HG03108 (cell line): ENCODE results near the gene NFASC.

ENCODE experiments used
- ATAC-seq: cut with Tn5 transposase; IDR thresholded peaks from one replicate; pipeline ENCODE4 v1.9.1; 2021; ENCODE audit warnings: moderate library complexity; ENCODE audit not compliant: unreplicated experiment

The NFASC gene

DNA sequence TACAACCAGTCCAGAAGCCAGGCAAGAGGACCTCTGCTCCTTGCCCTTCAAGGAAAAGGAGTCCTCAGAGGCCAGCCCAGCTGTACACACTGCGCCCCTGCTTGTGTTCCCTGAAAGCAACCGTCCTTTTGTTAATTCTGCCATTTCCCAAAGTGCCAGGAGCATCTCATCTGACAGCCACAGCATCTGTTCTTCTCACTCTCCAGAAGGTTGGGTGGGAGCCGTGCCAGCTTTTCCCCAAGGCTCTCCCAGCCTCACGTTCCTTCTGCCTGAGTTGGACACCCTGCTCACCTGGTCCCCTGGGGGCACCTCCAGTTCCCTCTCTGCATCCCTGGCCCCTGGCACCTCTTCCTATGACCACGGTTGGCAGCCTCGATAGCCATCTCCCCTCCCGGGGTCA is 161.8 kb downstream of the NFASC start:
- no peak for ATAC-seq

DNA sequence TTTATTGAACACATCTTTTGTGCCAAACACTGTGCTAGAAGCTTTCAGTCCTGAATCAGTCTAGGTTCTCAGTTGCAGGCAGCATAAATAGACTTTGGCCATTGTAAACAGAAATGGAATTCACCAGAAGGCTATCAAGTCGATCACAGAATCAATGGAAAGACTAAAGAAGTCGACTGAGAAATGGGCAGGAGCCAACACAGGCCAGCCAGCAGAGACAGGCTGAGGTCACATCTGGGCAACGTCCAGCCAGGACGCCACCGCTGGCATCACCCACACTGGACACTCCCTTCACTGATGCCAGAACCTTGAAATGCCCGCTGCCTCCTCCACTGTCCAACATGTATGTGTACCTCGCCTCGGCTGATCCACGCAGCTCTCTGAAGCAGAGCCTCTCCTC is 166.9 kb downstream of the NFASC start:
- no peak for ATAC-seq

DNA sequence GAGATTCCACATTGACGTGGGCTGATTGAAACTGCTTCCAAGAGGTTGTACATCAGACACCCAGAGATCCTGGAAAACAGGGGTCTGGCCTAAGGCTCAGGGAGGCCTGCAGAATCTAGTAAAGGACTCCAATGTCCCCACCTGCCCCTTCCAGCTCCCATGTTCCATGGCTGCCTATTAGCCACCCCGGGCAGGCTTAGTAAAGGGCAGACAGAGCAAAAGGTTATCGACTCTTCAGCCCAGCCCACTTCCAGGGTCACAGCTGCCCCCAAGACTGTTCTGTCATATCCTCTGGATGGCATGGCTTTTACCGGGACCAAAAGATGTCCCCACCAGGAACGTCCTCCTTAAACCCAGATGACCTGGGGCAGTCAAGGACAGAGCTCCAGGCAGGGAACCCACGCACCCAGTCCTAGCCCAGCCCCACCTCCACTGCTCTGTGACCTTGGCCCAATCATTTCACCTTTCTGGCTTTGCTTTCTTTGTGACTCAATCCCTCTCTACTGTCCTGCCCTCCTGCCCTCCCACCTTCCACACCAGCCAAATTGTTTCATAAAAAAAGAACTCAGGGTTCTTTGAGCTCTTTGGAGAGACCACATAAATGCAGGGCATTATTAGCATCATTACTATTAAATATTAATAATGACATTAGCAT is 167.6 kb downstream of the NFASC start:
- ATAC-seq = no peak

DNA sequence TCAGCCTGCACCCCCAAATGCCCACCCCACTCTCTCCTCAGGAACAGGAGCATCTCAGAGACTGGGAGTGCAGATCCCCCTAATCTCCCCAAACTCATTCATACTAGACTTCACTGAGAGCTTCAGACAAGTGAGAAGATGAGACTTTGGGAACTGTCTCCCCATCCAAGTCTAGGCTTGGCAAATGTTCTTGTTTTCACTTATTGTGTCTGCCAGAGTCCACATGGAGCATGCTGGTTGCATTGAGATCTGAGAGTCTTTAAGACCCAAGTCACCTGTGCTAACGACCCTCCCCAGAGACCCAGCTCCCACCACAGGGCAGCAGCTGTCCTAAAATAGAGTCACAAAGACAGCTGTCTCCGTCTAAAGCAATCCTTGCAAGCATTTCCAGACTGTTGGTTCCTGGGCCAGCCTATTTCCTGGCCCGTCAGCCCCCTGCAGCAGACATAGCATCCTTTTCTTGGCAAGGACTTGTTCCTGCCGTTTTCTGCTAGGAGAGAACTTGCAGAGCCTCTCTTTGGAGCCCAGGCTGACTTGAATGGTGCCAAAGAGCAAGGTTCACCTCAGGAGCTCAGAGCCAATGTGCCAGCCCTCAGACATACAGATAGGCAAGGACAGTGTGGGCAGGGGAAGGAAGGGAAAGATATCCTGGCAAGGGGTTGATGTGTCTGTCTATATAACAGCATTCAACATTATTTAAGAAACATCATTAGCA is 170.5 kb downstream of the NFASC start:
- ATAC-seq = no peak

DNA sequence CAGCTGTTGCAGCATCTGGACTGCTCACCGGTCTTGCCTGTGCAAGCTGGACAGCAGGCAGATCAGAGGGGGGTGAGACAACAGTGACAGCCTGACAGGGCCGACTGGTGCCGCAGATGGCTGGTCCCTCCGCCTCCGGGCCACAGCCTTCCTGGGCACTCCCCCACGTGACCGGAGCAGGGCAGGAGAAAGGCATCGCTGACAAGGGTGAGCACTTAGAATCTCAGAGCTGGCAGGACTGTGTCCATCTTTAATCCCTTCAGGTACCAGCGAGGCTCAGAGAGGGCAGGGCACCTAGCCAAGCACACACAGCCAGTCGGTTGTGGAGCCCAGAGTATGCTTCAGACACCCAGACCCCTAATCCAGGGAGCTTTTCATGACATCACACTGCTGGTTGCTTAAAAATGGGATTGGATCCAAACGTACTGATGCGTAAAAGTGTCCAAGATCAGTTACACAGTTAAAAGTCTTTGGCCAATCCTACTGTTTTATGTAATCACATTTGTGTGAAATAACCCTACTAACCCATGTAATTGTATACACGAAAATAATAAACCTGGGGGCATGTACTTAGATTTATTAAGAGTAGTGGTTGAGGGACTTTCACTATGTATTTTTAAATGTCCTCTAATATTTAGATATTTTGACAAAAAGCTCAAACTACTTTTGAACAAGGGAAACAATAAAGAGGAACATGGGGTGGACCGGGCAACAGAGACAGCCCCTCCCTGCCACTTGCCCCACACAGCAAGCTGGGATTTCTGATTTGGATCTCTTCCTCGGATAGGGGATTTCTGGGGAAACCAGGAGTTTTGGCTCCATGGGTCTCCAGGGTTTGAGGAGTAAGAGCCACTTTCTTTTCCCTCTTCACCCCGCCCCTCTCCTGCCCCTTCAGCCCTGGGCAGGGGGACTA is 171.6 kb downstream of the NFASC start:
- no peak for ATAC-seq

DNA sequence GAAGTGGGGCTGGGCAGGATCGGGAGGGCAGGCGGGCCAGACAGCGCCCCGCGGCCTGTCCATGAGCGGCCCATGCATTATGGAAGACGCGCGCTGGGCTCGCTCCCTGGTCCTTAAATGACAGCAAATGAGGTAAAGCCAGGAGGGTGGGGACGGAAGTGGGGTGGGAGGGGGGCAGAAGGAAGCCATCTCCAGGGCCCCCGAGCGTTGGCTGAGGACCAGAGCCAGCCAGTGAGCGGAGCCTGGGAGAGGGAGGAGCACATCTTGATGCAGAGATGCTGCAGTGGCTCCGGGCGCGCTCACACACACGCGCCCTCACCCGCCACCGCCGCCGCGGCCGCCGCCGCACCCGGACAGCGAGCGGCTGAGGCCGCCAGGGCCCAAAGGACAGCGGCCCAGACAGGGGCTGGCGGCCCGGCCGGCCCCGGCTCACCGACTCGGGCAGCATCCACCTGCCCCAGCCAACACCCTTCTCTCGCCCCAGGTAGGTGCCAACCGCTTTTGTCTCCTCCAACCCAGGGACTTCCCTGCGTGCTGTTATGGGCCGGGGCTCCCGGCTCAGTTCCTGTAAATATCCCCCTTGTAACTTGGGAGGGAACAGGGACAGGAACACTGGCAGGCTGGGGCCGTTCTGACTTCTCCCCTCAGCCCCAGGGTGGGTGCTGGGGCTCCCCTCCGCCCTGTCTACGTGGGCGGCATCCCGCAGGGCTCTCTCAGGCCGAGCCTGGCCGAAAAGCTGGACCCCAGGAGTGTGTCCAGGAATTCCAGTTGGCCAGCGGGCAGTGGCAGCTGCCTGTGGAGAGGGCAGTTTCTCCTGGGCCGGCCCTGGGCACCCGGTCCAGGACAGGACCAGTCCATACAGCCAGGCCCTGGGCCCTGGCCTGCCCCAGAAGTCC is 172.5 kb downstream of the NFASC start, which contains the start of gene CNTN2:
CNTN2 (plus strand) TSS at position 302 of the 896 bp plus-strand sequence. CDS start 9,974 bp downstream, outside the sequence.
- ATAC-seq = no peak

DNA sequence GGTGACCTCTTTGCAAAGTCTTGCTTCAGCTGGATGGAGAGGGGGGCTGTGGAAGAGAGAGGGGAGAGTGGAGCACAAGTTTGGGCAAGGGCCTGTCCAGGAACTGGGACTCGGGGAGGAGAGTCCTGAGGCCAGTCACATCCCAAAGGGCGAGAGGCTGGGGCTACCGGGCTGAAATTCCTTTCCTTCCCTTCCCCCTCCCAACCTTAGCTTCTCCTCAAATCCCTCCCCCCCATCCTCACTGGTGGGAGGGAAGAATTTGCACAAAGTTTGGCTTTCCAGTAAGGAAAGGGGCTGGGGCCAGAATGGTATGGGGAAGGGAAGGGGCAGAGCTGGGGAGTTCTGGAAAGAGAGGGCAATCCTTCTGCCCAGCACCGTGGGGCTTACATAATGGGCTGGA is 173.2 kb downstream of the NFASC start:
- no peak for ATAC-seq

DNA sequence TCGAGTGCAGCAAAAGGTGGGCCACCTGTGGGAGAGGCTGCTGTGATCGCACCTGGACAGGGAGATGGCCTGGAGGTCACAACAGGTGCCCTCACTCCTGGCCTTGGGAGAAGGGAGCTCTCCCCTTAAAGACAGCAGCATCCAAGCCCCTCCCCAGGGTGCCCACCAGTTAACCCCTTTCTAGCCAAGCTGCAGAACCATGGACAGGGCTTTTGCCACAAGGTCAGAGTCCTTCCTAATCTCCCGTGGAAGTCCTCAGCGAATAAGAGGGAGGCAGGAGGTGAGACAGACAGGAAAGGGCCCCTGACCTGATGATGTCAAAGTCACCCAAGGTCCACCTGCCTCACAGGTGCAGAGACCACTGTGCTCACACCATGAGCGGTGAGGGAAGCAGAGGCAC is 174.1 kb downstream of the NFASC start:
- no peak for ATAC-seq

DNA sequence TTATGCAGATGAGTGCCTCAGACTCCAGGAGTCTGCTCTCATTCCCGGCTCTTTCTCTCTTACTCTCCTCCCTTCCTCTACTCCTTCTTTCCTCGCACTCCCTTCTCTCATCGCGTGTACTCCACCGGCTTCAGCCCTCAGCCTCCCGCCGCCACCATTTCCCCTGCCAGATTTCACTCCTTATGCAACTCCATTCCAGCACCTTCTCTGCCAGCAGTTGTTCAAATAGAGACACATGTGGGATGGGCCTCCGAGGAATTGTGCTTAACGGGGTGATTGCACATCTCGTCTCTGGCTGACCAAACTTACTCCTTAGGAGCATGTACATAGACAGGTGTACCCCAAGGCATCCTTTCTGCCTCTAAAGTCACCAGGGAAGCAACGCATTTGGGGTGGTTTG is 174.5 kb downstream of the NFASC start:
- ATAC-seq = no peak

DNA sequence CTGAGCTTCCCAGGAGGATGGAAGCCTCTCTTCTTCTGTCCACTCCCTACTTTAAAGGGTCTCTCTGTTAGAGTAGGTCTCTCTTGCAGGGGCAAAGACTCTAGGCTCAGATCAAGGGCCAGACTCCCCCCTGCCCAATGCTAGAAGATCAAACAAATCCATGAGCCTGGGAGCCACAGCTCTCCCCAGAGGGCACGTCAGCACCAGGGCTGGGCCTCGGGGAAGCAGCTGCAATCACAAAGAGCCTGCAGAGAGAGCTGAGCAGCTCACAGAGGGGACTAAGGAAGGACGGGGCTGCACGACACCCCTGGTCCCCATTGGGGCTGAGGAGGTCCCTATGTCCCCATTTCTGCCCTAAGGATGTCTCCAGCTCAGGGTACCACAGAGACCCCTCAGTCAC is 176.2 kb downstream of the NFASC start:
- no peak for ATAC-seq

DNA sequence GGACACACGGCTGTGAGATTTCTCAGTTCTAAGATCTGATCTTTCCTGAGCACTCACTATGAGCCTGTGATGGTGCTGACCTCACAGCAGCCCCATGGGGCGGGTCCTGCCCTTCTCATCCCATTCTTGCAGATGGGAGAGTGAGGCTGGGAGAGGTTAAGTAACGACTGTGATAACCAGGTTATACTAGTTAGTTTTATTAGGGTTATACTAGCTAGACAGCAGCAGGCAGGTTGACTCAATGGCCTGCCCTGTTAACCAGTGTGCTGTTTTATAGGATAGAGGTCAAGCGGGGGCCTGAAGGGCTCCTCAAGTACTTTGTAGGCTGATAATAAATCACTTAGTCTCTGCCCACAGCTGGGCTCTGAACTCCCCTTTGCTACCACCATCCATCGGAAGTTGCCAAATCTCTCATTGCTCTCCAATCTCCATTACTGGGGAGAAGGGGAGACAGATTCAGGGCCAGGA is 177.1 kb downstream of the NFASC start:
- ATAC-seq = no peak

DNA sequence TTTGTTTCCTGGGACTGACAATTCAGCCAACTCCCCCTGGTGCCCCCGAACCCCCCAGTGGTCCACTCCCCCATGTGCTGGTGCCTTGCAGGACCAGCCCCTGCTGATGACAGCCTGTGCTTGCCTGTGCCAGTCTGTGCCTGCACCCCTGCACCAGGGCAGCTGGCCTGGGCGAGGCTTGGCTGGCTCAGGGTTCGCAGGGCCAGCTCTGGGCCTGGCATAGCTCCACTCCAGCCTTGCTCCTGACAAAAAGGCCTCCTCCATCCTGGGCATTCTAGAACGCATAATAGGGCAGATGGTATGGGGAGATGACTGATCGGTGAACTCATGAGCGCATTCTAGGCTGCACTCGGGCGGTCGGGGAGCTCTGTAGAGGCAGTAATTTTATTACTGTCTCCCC is 177.7 kb downstream of the NFASC start:
- ATAC-seq = no peak

DNA sequence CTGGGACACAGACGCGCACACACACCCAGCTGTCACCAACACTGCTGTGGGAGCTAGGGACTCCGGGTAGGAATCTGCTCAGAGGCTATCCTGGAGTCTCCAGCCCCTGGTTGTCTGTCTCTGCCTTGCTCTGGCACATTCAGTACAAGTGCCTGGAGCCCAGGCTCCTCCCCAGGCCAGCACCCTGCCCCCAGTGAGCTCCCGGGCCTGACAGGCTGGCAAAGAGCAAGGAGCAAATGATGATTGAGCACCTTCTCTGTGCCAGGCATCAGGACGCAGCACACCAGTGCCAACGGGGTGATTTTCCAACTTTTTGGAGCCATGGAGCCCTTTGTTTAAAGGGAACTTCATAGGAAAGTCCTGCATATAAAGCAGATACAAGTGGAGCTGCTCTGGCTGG is 178.8 kb downstream of the NFASC start:
- ATAC-seq = no peak

DNA sequence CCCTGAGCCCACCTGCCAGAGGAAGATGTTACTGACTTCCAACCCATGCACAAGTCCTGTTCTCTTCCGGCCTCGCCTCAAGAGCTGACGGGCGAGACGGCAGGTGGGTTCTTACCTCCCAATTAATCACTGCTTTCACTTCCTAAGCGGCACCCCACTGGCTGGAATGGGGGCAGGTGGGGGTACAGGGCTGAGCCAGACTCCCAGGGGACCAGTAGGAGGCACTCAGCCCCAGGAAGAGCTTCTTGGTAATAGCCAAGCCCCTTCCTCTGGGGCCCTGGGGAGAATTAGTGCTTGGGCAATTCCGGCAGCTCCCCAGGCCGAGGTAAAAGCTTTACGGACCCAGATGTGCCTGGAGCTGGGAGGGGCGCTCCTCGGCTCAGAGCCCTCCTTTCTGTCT is 182.0 kb downstream of the NFASC start:
- no peak for ATAC-seq

DNA sequence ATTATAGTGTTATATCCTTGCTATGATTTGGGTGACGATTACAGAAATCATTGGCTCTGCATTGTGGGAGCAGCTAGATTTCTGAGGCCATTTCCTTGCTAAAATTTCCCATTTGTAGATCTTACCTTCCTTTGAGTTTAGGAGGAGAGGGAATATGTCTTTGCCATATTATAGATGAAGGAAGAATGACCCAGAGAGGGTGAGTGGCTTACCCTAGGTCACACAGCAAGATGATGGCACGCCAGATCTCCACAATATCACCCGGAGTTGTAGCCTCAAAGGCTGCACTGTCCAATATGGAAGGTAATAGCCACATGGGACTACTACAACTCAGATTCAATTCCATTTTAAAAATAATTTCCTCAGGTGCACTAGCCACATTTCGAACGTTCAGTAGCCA is 182.6 kb downstream of the NFASC start:
- ATAC-seq = no peak

DNA sequence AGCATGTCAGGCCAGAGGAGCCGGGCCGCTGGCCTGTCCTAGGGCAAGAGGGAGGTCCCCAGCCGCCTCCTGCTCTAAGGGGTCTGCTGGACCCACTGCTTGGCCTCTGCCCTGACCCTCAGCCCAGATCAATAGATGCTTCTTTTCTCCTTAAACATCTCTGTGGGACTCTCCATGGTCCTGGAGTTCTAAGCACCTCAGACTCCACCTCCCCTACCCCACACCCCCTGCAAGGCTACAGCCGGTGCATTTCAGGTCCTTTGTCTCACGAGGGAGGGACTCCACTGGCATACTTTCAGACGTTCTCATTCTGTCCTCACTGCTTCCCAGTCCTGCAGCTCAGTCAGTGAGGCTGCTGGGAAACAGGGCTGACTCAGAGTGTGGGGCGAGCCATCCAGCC is 183.4 kb downstream of the NFASC start:
- no peak for ATAC-seq

DNA sequence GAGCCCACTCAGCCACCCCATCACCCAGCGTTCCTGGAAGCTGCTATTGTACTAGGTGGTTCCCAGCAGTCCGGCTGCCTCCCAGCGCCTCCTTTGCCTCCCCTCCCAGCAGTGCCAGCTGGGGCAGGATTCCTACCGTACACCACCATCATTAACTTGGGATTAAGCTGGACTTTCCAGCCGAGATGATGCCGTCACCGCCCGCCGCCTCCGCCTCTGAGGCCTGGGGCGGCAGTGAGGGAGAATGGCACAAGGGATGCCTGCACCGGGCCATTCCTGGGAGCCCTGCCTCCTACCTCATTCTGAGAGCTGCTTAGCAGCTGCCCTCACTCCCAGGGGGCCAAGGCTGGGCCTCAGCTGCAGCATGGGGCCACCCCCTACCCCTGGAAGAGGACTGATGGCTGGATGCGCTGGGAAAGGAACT is 185.5 kb downstream of the NFASC start:
- ATAC-seq = no peak

DNA sequence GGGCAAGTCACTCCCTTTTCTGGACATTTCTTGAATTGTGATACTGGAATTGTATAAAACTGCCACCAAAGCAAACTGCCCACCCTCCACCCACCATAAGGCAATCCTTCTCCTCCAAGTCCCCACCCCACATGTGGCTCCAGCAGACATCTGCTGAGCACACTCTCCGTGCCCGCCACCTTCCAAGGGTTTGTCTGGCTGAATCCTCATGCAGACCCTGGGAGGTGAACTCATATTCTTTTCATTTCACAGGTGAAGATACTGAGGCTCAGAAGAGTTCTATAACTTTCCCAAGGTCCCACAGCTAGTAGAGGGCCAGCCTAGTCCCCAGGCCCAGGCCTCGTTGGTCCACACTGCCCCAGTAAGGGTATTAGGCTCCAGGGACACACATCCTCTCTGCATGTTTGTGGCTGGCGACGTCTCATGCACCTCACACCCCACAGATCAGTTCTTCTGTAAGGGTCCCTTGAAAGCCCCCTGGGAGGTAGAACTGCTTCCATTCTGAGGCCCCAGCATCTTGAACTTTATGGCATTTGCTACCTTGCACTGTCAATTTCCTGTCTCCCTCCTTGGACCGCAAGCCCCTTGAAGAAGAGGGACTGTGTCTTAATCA is 186.4 kb downstream of the NFASC start:
- no peak for ATAC-seq

DNA sequence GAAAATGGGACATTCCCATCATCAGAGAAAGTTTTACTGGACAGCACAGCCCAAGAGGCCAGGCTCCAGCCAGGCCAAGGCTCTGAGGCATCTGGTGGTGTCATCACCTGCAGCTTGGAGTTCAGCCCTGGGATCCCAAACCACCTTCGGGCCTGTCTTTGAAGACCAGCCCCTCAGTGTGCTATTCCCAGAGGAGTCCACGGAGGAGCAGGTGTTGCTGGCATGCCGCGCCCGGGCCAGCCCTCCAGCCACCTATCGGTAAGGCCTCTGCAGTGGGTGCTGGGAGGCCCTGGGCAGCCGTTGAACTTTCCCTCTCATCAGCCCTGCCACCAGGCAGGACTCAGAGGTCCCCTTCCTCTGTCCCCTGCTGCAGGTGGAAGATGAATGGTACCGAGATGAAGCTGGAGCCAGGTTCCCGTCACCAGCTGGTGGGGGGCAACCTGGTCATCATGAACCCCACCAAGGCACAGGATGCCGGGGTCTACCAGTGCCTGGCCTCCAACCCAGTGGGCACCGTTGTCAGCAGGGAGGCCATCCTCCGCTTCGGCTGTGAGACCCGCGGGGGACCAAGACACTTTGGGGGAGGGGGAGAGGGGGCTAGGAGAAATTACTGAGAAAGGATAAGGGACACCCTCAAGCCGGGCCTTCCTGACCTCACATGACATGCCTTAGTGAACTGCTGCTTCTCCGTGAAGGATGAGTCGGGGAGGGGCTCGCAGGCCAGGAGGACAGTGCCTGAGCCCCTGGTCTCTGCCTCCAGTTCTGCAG is 187.3 kb downstream of the NFASC start:
- ATAC-seq = no peak
